NCI-H748 treated with DMSO at 0.1 percent for 48 hours (cell line): ENCODE data around the gene RPP25L.

Source experiments
- DNase-seq: peaks from one replicate; lab custom pipeline; 2025; lab: John Stamatoyannopoulos, UW

Gene RPP25L

DNA sequence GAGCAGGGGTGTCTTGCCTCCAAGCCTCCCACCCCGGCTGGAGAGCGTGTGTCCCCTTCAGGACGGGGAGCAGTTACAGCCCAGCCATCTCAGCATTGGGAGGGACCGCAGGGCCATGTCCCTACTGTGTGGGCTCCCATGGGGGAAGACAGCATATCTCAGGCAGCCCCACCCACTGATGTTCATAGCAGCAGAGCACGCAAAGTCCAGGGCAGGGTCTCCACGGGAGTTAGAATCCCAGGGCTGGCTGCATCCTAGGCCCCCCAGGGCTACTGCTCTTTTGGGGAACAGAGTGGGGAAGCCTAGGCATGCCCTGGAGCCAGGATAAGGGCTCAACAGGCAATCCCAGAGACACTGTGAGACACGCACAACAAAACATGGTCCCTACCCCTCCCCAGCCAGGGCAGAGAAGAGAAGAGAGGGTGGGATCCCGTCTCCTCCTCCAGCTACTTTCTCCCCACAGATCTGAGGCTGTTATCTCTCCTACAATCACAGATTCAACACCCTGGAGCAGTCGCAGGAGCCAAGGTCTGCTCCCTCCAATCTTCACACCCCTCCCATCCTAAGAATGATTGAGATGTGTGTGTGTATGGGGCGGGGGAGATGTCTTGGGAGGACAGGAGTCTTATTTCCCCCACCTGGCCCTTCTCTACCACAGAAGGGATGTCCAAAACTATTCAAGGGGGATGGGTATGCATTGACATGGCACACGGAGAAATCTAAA is 25.8 kb downstream of the RPP25L start:
- no peak for DNase-seq

DNA sequence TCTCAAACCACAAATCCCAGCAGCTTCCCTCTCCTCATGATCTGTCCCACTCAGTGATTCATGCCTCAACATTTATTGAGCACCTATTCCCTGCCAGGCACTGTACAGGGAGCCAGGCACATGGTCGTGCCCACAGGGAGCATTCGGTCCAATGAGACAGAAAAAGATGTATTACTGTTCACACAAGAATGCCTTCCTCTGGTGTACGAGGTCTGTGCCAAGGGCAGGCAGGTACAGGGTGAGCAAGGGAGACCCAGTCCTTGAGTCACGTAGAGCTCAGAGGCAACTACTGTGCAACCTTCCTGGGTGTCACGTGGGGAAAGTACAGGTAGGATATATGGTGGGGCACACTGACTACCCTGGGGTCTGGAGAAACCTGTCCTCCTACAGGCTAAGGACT is 26.9 kb downstream of the RPP25L start:
- no peak for DNase-seq

DNA sequence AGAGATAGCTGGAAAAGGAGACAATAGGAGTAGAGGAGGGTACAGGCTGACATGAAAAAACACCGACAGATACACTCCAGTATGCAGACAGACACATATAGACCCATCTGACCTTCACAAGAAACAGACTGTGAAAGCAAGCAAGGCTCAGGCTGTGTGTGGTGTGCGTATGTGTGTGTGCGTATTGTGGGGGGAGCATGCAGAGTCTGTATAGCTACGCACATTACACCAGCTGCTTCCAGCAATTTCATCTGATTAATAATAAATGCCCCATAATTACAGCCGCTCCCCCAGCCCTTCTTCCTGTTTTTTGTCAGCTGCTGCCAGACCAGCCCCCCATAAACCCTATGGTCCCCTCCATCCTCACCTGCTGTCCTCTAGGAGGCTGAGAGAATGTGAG is 29.1 kb downstream of the RPP25L start:
- no peak for DNase-seq

DNA sequence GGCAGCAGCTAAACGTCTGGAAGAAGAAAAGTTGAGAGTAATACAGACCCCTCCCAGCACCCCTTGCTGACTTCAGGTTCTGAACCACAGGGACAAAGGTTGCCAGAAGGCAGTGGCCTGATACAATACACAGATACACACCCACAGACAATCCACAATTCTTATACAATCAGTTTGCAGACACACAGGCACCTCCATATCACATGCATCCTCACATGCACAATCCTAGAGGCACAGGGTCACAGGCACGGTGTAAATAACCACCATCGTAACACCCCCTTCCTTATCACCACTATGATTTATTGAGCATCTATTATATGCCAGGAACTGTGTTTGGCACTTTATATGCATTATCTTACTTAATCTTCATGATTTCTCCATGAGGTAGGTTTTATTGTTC is 30.6 kb downstream of the RPP25L start:
- DNase-seq, result no peak

DNA sequence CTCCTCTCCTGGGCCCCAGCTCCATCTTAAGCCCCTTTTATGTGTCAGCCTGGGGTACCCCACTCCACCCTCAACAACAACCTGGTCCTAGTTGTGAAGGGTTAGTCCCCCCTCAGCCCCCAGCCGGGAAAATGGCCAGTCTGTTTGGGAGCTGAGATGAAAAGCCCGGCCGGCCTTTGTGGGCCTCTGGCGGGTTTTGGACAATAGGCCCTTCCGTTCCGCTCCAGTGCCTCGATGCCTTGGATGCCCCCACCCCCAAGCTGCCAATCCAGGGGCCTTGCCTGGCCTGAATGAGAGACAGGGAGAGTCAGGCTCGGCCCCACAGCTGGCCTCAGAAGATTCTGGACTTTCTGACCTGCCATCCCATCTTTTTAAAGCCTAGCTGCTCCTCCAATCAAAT is 31.5 kb downstream of the RPP25L start:
- no peak for DNase-seq

DNA sequence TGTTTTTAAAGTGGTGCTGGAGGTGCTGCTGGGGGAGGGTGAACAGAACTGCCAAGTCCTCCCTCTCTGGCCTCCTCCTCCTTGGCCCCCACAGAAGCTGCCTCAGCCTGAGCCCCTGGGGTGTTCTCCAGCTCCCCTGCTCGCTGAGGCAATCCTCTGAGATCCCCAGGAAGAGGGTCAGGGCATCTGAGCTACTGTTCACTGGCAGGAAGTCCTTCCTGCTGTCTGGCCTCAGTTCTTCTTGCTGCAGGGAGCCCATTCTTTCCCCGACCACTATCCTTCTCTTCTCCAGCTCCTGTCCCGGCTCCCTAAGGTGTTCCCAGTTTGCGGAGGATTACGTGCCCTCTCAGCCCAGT is 32.1 kb downstream of the RPP25L start:
- DNase-seq, result no peak

DNA sequence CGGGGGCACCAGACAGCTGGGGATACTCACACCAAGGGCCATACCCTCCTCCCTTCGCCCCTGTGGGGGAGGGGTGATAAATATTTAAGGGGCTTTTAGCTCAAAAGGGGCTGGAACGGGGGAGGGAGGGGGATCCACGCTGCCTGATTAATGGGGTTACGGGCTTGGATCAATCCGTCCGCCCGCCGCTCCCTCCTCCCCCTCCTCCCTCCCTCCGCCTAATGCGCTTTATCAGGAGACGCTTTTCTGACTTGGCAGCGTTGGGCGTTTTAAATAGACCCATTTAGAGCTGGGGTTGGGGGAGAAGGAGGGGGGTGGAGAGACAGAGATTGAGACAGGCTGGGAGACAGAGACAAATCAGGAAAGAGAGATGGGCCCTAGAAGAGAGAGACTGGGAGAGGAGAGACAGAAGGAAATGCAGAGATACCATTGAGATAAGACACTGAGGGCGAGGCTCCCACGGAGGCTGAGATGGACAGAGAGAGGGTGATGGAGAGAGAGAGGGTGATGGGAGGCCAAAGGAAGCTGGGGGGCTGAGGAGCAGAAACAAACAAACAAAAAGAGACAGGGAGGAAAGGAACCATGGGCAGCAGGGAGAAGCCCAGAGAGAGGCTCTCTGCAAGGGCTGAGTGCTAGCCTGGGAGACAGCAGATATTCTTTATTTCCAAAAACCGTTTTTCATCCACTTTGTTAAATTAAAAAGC is 32.6 kb downstream of the RPP25L start:
- DNase-seq, result no peak

DNA sequence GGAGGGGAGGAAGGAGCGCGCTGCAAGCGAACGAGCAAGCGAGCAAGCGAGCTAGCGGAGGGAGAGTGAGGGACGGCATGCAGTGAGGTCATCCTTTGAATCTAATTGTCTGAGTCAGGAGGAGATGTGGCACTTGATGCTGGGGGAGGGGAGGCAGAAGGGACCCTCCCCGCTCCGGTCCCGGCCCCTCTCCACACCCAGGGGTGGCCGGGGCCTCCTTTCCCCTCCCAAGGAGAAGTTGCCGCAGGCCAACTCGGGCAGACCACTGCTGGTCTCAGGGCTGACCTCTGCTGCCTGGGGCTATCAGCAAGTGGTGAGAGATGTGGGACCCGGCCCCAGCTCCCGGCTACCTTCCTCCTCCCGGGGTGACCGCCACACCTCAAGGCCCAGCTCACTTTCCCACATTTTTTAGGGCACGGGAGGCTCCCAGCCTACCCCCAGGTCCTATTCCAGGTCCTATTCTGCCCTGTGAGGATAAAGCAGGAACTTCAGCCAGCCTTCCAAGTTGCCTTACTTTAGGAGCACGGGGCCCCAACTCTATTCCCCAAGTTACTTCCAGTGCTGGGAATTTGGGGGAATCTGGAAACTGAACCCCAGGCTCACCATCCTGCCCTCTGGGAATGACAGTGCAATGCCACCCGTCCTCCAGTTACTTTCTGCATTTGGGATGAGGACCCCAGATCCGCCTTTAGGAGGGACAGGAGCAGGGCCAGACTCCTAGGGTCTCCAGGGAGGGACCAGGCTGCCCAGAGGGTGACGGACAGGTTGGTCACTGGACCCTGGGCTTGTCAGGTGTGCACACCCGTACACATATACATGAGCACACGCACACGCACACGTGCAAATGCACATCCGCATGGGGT is 33.4 kb downstream of the RPP25L start:
- peak; percentile 32 for DNase-seq

DNA sequence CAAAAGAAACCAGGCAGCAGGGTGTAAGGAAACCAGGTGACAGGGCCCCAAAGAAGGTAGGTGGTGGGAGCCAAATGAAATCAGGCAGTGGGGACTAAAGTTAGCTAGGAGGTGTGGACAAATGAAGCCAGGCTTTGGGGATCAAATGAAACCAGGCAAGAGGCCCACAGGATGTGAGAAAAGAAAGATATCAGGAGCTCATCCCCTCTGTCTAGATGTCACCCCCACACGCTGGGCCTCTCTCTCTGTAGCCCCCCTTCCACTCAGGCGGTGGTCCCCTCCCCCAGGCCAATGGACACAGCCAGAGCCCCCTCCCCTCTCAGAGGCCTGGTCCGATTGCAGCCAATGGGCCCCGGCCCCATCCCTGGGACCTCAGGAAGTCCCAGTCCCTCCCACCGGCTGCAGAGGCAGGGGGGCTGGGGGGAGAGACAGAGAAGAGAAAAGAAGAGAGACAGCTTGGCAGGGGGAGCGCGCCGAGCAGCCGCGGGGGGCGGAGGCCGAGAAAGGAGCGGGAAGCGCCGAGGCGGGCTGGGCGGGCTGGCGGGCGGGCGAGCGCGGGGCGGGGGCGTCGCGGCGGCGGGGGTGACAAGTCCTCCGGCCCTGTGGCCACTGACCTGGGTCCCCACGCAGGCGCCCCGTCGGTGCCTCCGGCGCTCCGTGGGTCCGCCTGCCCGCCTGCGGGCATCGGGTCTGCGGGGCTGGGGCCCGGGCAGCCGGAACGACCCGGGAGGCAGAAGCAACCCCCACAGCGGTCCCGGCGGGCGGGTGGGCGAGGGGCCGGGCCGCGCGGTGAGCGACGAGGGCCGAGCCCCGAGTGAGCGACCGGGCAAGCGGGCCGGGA is 34.3 kb downstream of the RPP25L start:
- DNase-seq, result no peak

DNA sequence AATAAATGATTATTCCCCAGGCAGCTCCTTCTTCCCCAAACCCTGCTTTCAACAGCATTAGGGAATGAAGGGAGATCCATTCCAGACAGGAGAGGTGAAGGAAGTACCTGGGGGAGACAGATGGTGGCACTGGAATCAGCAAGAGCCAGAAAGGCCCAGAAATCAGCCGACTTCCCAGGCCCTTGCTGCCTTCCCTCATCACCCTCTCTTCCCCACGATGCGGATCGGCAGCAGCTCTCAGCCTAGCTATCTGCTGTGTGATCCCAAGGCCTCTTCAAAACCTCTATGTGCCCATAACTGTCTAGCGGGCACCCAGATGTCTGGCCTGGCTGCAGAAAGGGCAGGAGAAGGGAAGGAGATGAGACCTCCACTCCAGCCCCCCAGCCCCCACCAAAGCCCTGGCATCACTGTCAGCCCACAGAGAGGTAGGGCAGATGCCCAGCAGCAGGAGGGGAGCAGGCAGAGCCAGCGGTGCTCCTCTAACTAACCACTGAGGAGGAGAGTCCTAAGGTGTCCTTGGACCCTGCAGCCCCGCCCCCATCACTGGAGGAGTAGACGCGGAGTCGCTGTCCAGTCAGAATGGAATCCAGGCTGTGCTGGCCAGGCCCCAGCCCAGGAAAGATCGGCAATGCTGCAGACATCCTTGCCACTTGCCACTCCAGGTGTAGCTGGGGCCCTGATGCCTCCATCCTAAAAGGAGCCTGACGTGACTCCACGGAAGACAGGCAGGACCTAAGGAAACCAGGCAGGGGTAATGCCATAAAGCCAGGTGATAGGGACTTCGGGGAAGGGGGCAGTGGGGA is 35.1 kb downstream of the RPP25L start:
- DNase-seq, result no peak

DNA sequence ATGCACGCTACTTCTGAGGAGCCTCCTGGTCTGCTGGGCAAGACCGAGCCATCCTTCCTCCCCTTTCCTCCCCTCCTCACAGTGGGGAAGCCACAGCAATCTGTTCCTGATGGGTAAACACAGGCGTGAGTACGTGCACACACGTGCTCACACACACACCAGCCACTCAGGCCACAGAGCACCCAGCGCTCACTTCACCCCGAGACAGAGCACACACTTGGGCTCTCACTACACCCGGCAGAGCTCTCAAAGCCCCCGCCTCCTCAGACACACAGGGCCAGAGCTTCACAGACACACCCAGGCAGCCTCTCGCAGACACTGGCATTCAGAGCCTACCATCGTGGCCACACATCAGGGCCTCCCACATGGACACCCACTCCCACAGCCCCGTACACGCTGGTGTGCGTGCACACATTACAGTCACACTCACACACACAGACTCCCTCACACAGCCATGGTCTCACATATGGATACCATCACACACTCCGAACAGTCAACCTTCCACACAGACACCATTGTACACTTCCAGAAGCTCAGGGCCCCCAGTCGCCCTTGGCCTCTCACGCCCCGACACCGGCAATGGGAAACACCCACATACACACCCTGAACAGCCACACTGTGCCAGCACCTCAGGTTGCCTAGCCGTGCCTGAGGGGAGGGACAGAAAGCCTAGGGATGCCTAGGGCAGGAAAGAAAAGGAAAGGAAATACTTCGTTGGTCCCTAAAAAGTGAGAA is 35.9 kb downstream of the RPP25L start:
- DNase-seq, result no peak

DNA sequence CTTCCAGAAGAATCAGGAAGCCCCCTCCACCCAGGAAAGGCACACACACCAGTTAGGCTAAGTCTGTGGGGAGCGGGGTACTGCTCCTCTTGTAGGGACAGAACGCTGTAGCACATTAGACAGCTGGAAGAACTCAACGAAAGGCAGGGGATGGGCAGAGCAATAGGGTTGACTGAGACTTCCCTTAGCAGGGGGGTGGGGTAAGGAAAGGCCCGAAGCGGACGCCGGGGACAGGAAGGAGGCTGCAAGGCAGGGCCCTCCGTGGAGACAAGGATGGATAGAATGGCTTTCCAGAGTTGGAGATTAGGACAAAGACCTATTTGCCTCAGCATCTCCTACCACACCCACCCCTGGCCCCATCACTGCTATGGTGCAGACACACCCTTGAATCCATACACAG is 36.7 kb downstream of the RPP25L start:
- no peak for DNase-seq

DNA sequence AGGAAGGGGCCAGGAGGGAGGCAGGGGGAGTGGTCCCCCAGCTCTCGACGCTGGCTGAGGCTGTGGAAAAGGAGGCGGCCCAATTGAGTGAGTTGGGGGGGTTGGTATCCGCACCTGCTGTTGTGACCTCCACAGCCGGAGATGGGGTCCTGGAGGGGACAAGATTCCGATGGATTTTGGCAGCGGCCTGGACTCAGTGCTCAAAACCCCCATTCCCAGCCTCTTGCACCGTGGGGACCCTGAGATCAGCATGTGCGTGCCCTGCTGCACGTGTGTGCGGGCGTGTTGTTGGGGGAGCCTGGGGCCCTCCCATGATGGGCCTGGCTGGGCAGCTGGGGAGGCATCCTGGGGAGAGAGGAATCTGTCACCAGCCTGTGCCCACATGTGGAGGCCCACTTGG is 37.3 kb downstream of the RPP25L start:
- no peak for DNase-seq

DNA sequence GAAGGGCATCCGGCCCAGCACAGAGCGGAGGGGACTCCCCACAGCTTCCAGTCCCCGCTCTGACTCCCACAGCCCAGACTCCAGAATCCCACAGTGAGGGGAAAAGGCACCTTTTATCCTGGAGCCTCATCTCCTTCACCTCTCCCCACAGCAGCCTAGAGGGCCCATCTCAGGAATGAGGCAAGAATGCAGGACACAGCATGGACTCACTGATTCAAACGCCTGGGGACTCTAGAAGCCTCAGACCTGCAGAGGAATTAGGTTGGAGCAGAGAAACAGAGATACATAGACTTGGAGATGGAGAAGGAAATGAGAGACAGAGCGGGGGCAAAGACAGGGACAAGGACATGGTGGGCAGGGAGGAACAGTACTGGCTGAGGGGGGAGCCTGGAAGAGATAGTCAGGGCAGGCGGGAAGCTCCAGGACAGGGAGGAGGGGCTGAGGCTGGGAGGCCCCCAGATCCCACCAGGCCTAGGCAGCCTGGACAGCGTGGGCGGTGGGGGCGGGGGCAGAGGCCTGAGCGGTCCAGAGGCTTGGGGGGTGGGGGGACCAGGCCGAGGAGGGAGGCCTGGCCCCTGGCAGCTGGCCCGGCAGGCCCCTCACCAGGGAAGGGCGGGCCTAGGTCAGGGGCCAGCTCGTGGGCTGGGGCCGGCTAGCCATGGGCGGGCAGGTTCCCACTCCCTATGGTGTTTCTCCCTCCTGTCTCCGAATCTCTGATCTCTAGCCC is 38.1 kb downstream of the RPP25L start:
- DNase-seq, result no peak

DNA sequence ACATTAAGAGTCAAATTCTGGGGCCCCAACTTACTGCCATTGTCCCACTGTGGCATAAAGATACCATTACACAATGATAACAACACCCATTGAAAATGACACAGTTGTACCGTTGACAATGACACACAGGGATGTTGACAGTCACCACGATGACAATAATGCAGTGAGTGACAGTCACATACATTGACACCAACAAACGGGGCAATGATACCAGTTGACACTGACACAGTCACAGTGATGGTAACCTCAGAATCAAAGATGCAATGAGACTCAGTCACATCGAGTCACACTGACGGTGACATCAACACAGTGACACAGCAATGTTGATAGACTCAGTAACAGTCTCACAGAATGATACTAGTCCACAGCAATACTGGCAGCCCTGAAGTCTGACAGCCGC is 39.3 kb downstream of the RPP25L start:
- DNase-seq, result no peak

DNA sequence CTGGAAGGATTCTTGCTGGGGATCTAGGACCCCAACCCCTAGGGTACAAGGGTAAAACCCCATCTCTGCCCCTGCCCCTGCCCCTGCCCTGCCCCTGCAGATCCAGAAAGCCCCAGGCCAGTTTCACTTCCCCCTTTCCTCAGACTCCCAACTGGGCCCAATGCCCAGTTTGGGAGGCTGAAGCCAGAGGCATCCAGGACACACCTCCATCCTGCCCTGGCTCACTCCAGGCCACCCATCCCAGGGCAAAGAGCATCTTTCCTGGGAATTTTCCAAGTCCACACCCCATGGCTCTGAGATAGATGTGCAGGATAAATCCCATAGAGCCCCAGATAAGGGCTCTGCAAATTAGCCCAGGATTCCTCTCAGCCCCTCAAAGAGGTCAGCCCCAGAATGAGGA is 39.8 kb downstream of the RPP25L start:
- no peak for DNase-seq

DNA sequence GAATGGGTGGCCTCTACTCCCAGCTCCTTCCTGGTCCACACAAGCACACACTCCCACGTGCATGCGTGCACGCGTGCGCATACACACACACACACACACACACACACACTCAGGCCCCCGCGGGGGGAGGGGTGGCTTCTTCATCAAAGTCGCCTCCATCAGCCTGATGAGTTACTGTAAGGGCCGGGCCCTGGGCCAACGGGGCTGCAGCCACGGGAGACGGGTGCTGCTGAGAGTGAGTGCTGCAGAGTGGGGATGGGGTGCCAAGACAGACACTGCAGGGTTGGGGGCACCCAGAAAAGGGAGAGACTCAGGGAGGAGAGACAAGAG is 40.5 kb downstream of the RPP25L start:
- no peak for DNase-seq

DNA sequence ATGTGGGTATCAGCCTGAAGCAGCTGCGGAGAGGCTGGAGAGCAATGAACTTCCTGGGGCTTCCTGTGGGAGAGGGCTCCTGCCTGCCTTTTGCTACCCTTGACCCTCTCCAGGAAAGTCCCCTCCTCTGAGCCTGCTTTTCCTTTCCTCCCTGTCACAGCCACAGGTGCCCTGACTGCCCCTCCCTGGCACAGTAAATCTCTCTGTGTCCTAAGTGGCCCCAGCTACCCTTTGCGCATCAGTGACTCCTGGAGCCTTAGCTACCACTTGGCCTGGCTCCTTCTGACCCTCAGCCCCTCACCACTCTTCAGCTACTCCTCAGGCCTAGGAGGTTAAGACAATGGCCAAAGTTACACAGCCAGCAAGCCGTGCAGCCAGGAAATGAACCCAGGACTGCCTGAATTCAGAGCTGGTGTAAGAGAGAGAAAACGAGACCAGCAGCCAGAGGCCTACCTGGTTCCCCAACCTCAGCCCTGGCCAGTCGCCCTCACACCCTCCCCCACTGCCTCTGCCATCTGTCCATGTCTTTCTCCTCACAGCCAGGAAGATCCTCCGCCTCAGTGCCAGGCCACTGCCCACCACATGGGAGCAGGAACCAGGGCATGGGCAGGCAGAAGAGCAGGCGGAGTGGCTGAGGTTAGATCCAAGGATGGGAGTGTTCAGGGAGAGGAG is 41.0 kb downstream of the RPP25L start:
- DNase-seq, result no peak

DNA sequence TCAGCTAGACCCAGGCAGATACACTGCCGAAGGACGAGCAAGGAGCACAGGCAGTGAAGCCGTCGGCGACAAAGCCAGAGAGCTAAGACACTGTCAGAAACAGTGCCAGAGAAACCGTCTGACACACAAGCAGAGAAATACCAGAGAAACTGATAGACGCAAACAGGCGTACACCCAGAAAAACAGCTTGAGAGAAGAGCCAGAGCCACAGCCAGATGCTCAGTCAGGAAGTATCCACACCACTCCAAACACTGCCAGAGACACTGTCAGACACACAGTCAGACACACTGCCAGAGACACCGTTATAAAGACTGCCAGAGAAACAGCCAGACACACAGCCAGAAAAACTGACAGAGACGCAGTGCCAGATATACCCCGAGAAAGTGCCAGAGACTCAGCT is 41.5 kb downstream of the RPP25L start:
- no peak for DNase-seq

DNA sequence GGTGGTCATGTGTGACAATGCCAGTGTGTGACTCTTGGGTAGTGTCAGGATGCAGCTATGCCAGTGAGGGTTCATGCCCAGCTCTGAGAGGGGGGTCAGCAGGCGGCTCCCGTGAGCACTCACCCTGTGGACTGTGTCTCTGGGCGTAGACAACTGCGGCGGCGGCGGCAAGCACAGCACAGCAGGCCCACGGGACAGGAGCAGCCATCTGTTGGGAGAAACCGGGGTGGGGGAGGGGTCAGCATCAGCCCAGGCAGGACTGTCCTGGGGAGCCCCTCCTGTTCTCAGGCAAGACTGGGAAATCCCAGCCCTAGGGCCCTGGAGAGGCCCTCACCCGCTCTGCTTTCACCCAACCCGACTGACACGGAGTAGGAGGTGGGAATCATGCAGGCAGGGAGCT is 43.1 kb downstream of the RPP25L start:
- DNase-seq, result no peak
